Dedifferentiated amniotic fluid mesenchymal stem cell (primary cell): ENCODE results near the gene SLCO2A1.

ENCODE experiments used
- DNase-seq: peaks from one replicate; pipeline ENCODE4 v3.0.0-alpha.2; 2016; ENCODE audit errors: extremely low spot score

The SLCO2A1 gene

GRCh38 chr3:133949438-133949837 lies 80.3 kb downstream of the SLCO2A1 start:
- DNase-seq: no peak

DNA sequence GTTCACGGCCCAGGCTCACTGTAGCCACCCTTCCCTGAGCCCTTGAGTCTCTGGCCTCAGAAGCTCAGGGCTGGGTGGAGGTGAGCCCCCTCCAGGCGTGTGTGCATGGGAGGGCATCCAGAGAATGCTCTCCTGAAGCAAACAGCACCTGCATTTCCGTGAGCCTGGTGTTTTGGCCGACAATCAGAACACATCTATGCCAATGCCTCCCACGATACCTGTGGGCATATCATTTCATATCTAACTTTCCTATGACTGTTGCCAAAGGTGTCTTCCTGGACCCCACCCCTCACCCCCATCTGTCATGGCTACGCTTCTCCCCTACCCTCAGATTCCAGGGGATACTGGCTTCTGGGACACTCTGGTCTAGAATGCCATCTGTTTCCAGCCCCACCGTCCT lies 80.7 kb downstream of the SLCO2A1 start:
- DNase-seq: no peak

- no peak for DNase-seq
Measured at GRCh38 chr3:133948131-133948810, 81.5 kb downstream of the SLCO2A1 start.

GRCh38 chr3:133945381-133946095 lies 84.2 kb downstream of the SLCO2A1 start:
- no peak for DNase-seq

GRCh38 chr3:133944641-133945380 lies 84.9 kb downstream of the SLCO2A1 start:
- no peak for DNase-seq

- DNase-seq: no peak
Measured at GRCh38 chr3:133944181-133944580, 85.5 kb downstream of the SLCO2A1 start.

DNA sequence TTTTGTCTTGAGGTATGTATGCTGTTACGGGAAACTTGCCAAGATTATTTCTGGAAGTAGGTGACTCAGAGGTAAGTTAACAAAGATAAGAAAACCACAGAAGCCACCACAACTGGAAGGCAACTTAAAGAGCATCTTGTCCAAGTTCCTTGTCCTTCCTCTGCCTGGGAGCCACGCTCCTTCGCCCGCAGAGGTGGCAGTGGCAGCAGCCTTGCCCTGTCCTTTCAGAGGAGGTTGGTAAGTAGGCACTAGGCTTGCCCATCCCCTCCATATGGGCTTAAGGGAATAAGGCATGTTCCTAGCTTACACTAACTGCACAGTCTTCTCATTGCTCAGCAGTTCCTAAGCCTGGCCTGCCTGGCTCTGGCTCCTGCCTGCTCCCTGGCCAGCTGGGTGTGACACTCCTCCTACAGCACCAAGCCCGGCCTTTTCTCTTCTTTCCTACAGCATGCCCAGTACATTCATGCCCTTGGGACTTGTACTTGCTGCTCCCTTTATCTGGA lies 86.0 kb downstream of the SLCO2A1 start:
- DNase-seq: peak; percentile 26

- DNase-seq: no peak
Measured at GRCh38 chr3:133943031-133943535, 86.6 kb downstream of the SLCO2A1 start.

GRCh38 chr3:133941415-133941821 lies 88.3 kb downstream of the SLCO2A1 start:
- DNase-seq: no peak

- DNase-seq: no peak
Measured at GRCh38 chr3:133940536-133940935, 89.2 kb downstream of the SLCO2A1 start.

DNA sequence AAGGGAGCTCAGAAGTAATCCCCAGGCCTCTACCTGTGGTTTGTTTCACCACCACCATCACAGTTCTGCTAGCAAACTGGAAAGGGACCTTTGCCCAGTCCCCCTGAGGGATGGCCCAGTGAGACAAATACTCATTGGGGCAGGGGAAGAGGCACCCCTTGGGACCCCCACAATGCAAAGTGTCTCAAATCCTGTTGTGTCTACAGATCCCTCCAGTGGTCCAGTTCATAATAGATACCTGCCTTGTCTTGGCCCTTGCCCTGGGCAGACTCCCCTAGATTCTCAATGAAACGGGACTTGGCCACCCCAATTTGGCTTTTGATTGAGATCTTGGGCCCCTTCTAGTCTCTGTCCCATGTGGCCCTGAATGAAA lies 90.3 kb downstream of the SLCO2A1 start:
- no peak for DNase-seq

GRCh38 chr3:133938770-133939462 lies 90.8 kb downstream of the SLCO2A1 start:
- DNase-seq: no peak

GRCh38 chr3:133937756-133938601 lies 91.7 kb downstream of the SLCO2A1 start:
- peak; percentile 63 for DNase-seq

- DNase-seq: no peak
Measured at GRCh38 chr3:133937061-133937686, 92.6 kb downstream of the SLCO2A1 start.

DNA sequence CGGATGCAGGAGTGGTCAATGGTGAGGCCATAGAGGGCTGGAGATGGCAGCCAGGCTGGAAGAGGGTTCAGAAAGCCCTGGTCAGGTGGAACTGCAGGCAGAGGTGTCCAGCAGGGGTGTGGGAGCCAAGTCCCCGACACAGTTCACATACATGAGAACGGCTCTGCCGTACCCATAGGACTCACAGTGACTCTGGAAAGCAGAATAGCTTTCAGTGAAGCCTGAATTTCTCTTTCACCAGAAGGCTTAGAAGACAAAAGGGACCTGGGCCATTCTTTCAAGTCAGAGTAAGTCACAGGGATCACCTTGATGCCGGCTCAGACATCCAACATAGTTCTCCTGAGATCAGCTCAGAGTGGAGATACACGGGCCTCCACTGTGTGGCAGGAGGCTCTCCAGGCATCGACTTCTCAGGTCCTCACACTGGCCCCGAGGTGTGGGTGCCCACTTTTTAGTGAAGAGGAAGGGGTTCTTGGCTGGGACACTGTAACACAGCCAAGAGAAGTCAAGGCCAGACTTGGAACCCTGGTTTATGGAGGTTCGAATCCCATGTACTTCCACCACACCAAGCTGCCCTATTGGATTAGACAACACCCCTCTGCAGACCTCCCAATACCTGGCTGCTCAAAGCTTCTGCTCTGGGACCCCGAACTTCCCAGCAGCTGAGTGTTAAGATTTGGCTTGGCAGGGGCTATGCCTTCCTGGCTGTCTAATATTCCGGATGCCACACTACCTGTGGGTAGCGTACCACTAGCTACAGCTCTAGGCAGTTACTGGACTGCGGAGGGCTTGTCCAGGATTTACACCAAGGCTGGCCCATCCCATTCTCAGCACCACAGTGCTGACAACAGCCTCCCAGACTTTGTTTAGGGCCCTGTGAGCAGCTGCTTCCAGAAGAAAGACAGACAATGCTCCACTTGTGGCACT lies 93.6 kb downstream of the SLCO2A1 start:
- DNase-seq: no peak

DNA sequence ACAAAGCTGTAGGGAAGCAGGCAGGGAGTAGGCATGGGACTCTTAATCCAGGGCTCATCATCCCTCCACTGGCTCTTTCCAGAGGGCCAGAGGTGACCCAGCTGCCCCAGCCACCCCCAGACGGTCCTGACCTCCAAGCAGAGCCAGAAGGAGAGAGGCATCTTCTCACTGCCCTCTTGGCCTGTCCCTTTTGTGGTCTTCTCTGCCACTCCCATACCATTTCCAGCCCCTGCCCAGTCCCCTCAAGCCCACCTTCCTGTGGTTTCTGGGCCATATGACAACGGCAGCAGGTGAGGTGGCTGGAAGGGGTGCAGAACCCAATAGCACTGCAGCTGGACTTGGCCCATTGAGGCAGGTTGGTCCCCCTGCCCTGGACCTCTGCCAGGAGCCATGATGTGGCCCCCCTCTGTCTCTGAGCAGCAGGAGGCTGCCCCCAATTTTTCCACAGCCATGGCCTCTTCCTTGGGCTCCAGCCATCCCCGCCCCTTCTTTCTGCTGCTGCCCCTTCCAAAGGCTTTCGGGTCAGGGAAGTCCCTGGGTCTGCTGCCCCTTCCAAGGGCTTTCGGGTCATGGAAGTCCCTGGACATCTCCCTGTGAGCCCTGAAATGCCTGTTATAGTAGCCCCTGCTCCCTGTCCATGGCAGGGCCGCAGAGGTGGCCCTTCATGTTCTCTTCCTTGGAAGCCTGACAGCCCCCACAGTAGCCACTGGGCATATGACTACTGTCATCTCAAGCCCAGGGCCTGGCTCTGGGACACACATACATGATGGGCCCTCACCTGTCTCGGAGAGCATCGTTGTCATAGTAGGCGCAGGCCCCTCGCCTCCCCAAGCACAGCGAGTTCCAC lies 94.5 kb downstream of the SLCO2A1 start:
- no peak for DNase-seq

DNA sequence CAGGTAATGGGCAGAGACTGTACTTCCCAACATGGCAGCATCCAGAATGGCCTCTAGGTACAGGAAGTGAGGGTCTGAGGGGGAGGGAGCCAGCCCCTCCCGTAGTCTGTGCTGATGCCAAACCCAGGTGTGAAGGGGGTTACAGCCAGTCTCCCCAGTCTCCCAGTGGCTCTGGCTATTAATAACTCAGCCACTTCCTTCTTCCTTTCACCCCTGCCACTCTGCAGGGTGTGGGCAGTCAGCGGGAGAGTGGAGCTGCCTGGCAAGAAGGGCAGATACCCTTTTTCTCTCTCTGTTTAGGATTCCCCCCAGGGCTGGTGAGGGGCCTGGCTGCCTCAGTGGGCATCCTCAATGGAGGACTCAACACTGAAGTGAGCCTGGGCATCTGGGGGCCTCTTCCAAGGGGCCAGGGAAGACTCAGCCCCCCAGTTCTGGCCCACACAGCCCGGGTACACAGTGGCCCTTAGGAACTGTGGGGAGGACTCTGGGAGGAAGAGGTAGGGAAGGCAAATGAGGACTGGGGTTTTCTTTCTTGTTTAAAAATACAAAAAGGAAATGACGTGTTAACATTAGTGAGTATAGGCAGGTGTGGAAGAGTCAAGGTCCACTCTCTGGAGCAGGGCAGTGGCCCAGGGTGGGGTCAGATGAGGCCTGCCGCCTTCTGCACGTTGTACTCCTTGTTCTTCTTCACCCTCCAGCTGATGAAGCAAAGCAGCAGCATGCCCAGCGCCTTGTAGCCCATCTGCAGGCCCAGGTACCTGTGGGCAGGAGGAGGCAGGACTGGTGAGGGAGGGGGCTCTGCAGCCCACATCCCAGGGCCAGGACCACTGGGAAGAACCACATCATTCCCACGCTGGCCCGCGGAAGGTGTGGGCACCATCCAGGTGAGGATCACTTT lies 95.4 kb downstream of the SLCO2A1 start:
- no peak for DNase-seq
